Osteoblast (primary cell): ENCODE results near the gene OPA3. TPM values are rescaled to one million over a fixed set of nuclear protein-coding genes. Genes with fewer than 3 reads are reported as not detected.

Experiments
- DNase-seq: peaks from one replicate; pipeline ENCODE4 v3.0.0; 2011; ENCODE audit warnings: low spot score, mixed read lengths; ENCODE audit not compliant: insufficient read length; ENCODE audit errors: missing footprints
- H2AFZ ChIP-seq: 2 replicates; pipeline ENCODE4 v1.6.0; 2011; ENCODE audit warnings: mild to moderate bottlenecking, low read length
- H3K27ac ChIP-seq: 2 replicates; pipeline ENCODE4 v1.5.1; 2011; ENCODE audit warnings: mild to moderate bottlenecking, low read depth, low read length, moderate library complexity
- H3K27me3 ChIP-seq: 2 replicates; pipeline ENCODE4 v1.6.0; 2012; ENCODE audit warnings: mild to moderate bottlenecking, control low read depth, inconsistent platforms, low read length, moderate library complexity; ENCODE audit not compliant: insufficient read depth
- H3K36me3 ChIP-seq: 2 replicates; pipeline ENCODE4 v1.5.1; 2011; ENCODE audit warnings: mild to moderate bottlenecking, low read length, control low read depth, moderate library complexity; ENCODE audit not compliant: insufficient read depth
- H3K4me1 ChIP-seq: 2 replicates; pipeline ENCODE4 v1.5.1; 2011; ENCODE audit warnings: mild to moderate bottlenecking, low read length, control low read depth, moderate library complexity; ENCODE audit not compliant: insufficient read depth
- H3K4me2 ChIP-seq: 2 replicates; pipeline ENCODE4 v1.6.0; 2011; ENCODE audit warnings: mild to moderate bottlenecking, low read length; ENCODE audit not compliant: insufficient read depth
- H3K4me3 ChIP-seq: fragments of 200-600 bp; sonication (generic); 3 replicates; pipeline ENCODE4 v1.5.1; 2012; ENCODE audit warnings: mild to moderate bottlenecking, low read length, inconsistent platforms; ENCODE audit not compliant: insufficient read depth
- H3K79me2 ChIP-seq: 2 replicates; pipeline ENCODE4 v1.6.0; 2012; ENCODE audit warnings: mild to moderate bottlenecking, low read length, control low read depth, inconsistent platforms; ENCODE audit not compliant: insufficient read depth
- H3K9me3 ChIP-seq: 2 replicates; pipeline ENCODE4 v1.5.1; 2011; ENCODE audit warnings: low read depth, low read length, control low read depth
- H4K20me1 ChIP-seq: 2 replicates; pipeline ENCODE4 v1.6.0; 2012; ENCODE audit warnings: mild to moderate bottlenecking, low read length, control low read depth; ENCODE audit not compliant: insufficient read depth
- CTCF ChIP-seq: IDR thresholded peaks from 2 replicates; pipeline ENCODE4 v1.5.1; 2011; ENCODE audit warnings: mild to moderate bottlenecking, low read depth, low read length, moderate library complexity; ENCODE audit errors: extremely low read depth
- total RNA-seq: library from RNA; depleted of rRNA; stranded (reverse); fragments of >200 nt; gene quantifications from 2 replicates; pipeline ENCODE4 v1.2.3, GENCODE V29; 2012

Gene OPA3
- total RNA-seq, 1 donor = 7.6 TPM

- Histone ChIP-seq H3K27ac (no peak overlapping the region), H3K4me3 (no peak overlapping the region), H4K20me1 (peaks cover 23% of the 10 kb centered on the region), H3K27me3 (no peaks in the 10 kb centered on the region), H2AFZ (no peak overlapping the region), H3K79me2 (peaks cover 3% of the 10 kb centered on the region), H3K36me3 (no peaks in the 10 kb centered on the region), H3K9me3 (no peaks in the 10 kb centered on the region), H3K4me1 (no peaks in the 10 kb centered on the region), H3K4me2 (no peak overlapping the region)
- TF ChIP-seq CTCF = no peak
- peak; percentile 80 for DNase-seq
Observed at GRCh38 chr19:45554481-45554880, 30.1 kb downstream of the OPA3 start.

GRCh38 chr19:45553464-45553863, 31.1 kb downstream of the OPA3 start:
- no peak for TF ChIP-seq CTCF
- Histone ChIP-seq H3K27me3 (no peaks in the 10 kb centered on the region), H3K4me3 (no peak overlapping the region), H3K4me1 (peaks cover under 1% of the 10 kb centered on the region), H3K79me2 (peaks cover 3% of the 10 kb centered on the region), H3K4me2 (no peak overlapping the region), H3K36me3 (no peaks in the 10 kb centered on the region), H3K27ac (no peak overlapping the region), H3K9me3 (no peaks in the 10 kb centered on the region), H4K20me1 (peaks cover 23% of the 10 kb centered on the region), H2AFZ (no peak overlapping the region)
- DNase-seq = peak; percentile 26

GRCh38 chr19:45547965-45548609, 36.5 kb downstream of the OPA3 start:
- Histone ChIP-seq H3K4me2 (no peak overlapping the region), H3K9me3 (no peaks in the 10 kb centered on the region), H2AFZ (no peak overlapping the region), H4K20me1 (peaks cover 3% of the 10 kb centered on the region), H3K4me1 (peaks cover 12% of the 10 kb centered on the region), H3K4me3 (no peak overlapping the region), H3K27me3 (no peaks in the 10 kb centered on the region), H3K36me3 (no peaks in the 10 kb centered on the region), H3K79me2 (no peaks in the 10 kb centered on the region), H3K27ac (no peak overlapping the region)
- no peak for TF ChIP-seq CTCF
- peak; percentile 98 for DNase-seq

GRCh38 chr19:45547211-45547770, 37.3 kb downstream of the OPA3 start:
- Histone ChIP-seq H2AFZ (no peak overlapping the region), H3K27ac (no peak overlapping the region), H3K4me3 (no peak overlapping the region), H3K36me3 (no peaks in the 10 kb centered on the region), H3K4me1 (peaks cover 12% of the 10 kb centered on the region), H3K79me2 (no peaks in the 10 kb centered on the region), H3K4me2 (no peak overlapping the region), H3K9me3 (no peaks in the 10 kb centered on the region), H4K20me1 (peaks cover 3% of the 10 kb centered on the region), H3K27me3 (no peaks in the 10 kb centered on the region)
- no peak for TF ChIP-seq CTCF
- no peak for DNase-seq
